ENCODE measurements around the gene MOB1B. TPM values are rescaled to one million over a fixed set of nuclear protein-coding genes. Genes with fewer than 3 reads are reported as not detected.

Gene MOB1B
- total RNA-seq, 1 donor from 2014 or later: 28.8 TPM

DNA sequence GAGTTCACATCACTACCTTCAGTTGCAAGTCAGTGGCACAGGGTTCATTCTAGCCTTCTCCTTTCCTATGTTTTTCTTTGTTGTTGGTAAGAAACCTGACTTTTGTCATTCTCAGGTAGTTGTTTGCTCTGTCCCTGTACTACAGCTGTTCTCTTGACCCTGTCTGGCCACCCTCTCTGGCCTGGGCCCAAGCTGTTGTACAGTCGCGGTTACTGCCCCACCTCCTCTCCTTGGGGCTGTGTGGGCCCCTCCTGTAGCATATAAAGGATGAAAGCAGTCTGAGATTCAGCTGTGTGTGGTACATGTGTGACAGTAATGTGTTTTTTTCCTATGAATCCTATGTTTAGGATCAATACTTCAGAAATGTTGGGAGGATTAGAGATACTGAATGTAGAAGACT is 12.5 kb downstream of the MOB1B start:
- Mint-ChIP-seq H3K36me3 (ENCODE audit: low read depth) (peaks cover 2% of the 10 kb centered on the region), H3K27me3 (ENCODE audit: low read depth) (no peaks in the 10 kb centered on the region), H3K4me3 (ENCODE audit: unreplicated experiment) (no peak overlapping the region), H3K9me3 (ENCODE audit: low read depth) (no peaks in the 10 kb centered on the region), H3K4me1 (ENCODE audit: low read depth) (peaks cover 28% of the 10 kb centered on the region), H3K27ac (ENCODE audit: unreplicated experiment) (peak overlapping the region; percentile 62)
- no peak for DNase-seq (ENCODE audit: low spot score)
- TF ChIP-seq, protein P1, sequence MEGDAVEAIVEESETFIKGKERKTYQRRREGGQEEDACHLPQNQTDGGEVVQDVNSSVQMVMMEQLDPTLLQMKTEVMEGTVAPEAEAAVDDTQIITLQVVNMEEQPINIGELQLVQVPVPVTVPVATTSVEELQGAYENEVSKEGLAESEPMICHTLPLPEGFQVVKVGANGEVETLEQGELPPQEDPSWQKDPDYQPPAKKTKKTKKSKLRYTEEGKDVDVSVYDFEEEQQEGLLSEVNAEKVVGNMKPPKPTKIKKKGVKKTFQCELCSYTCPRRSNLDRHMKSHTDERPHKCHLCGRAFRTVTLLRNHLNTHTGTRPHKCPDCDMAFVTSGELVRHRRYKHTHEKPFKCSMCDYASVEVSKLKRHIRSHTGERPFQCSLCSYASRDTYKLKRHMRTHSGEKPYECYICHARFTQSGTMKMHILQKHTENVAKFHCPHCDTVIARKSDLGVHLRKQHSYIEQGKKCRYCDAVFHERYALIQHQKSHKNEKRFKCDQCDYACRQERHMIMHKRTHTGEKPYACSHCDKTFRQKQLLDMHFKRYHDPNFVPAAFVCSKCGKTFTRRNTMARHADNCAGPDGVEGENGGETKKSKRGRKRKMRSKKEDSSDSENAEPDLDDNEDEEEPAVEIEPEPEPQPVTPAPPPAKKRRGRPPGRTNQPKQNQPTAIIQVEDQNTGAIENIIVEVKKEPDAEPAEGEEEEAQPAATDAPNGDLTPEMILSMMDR (IDR thresholded peaks at IDR 0.05): no peak

DNA sequence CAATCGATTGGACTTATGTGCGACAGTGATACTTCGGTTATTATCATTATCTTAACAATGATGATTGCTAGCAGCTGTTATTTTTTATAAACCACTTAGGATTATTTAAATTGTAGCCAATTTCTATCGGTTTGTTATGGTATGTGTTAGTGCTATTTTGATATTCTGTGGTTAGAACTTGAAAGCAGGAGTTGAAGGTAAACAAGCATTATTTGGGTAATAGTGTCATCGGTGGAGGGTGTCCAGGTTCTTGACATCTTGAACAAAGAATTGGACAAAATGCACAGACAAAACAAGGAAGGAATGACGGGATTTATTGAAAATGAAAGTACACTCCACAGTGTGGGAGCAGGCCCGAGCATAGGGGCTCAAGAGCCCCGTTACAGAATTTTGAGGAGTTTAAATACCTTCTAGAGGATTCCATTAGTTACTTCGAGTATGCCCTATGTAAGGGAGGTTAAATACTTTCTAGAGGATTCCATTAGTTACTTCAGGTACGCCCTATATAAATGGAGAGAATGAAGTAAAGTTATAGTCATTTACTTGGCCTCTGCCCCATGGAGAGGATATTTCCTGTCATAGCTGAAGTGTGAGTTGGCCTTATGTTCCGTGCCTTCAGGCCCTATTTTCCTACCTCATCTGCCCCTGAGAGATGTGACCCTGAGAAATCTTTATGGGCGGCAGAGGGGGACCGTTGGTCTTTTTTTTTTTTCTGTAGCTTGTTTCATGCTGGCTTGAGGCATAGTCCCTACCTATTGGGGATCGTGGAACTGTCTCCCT is 13.1 kb downstream of the MOB1B start:
- H3K36me3 Mint-ChIP-seq (ENCODE audit: low read depth): peaks cover 2% of the 10 kb centered on the region
- no peaks in the 10 kb centered on the region for H3K27me3 Mint-ChIP-seq (ENCODE audit: low read depth)
- no peak overlapping the region for H3K4me3 Mint-ChIP-seq (ENCODE audit: unreplicated experiment)
- no peak for DNase-seq (ENCODE audit: low spot score)
- peaks cover 28% of the 10 kb centered on the region for H3K4me1 Mint-ChIP-seq (ENCODE audit: low read depth)
- TF ChIP-seq, protein P1 (IDR thresholded peaks at IDR 0.05): no peak
- H3K27ac Mint-ChIP-seq (ENCODE audit: unreplicated experiment): peak overlapping the region; percentile 62
- no peaks in the 10 kb centered on the region for H3K9me3 Mint-ChIP-seq (ENCODE audit: low read depth)

DNA sequence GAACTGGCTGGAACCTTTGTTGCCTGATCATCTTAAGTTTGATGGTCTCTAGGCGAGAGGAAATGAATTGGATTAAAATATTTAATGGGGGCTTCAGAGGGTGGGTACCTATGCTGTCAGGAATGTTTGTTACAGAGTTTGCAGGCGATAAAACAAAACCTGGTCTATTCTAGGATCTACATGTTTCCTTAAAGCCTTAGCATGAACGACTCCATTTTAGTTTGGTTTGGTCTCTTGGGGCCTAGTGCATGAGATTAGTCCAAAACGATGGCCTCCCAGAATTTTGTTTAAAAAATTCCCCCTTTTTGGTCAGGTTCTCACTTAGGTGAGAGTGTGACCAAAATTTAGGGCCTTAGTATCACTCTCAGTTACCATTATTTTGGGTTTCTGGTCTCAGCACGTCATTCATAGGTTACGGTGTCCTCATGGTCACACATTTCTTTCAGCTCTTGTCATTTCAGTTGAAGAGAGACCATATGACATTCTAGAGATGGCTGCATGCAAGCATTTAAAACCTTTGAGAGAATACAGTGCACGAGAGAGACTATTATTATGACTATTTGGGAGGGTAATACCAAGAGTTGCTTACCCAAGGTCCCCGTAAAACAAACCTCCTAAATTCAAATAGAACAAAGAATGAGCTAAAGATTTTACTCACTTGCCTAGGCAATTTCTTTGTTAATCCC is 13.8 kb downstream of the MOB1B start:
- Mint-ChIP-seq H3K4me1 (ENCODE audit: low read depth) (peaks cover 28% of the 10 kb centered on the region), H3K27me3 (ENCODE audit: low read depth) (no peaks in the 10 kb centered on the region), H3K4me3 (ENCODE audit: unreplicated experiment) (no peak overlapping the region), H3K36me3 (ENCODE audit: low read depth) (peaks cover 2% of the 10 kb centered on the region), H3K27ac (ENCODE audit: unreplicated experiment) (peak overlapping the region; percentile 62), H3K9me3 (ENCODE audit: low read depth) (no peaks in the 10 kb centered on the region)
- no peak for DNase-seq (ENCODE audit: low spot score)
- TF ChIP-seq, protein P1 (IDR thresholded peaks at IDR 0.05): no peak

DNA sequence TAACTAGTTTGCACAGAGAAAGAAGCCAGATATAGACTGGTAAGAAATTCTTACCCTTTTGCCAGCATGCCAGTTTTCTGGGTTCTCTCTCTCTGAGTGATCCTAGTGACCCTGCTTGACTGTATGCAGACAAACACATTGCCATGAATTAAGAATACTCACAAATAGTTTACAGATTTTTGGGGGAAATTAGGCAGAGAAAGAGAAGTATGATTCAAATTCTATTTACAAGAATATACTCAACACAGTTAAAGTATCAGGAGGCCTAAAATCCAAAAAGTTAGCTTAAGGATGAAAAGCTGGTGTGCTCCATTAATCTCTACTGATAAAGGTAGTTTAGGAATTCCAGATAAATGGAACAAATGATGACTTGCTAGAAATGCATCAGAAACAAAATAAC is 18.4 kb downstream of the MOB1B start:
- Mint-ChIP-seq H3K27ac (ENCODE audit: unreplicated experiment) (no peak overlapping the region), H3K9me3 (ENCODE audit: low read depth) (no peaks in the 10 kb centered on the region), H3K36me3 (ENCODE audit: low read depth) (no peaks in the 10 kb centered on the region), H3K4me1 (ENCODE audit: low read depth) (peaks cover 25% of the 10 kb centered on the region), H3K4me3 (ENCODE audit: unreplicated experiment) (no peak overlapping the region), H3K27me3 (ENCODE audit: low read depth) (no peaks in the 10 kb centered on the region)
- DNase-seq (ENCODE audit: low spot score): no peak
- TF ChIP-seq, protein P1 (IDR thresholded peaks at IDR 0.05): no peak

DNA sequence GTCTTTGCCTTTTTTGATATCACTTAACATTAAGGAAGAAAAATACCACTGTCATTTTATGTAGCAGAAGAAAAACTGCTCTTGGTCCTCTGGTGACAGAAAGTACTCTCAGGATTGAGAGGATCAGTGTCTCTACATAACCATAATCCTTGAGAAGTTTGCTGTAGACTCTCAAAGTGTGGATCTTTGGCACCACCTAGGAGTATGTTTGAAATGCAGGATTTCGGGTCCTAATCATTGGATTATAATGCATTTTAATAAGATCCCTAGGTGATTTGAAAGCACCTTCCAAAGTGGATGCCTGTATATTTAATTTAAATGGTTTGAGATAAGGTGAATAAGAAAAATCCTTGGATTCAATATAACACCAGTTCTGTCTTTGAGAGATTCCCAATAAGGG is 23.2 kb downstream of the MOB1B start:
- Mint-ChIP-seq H3K4me1 (ENCODE audit: low read depth) (peaks cover 31% of the 10 kb centered on the region), H3K27me3 (ENCODE audit: low read depth) (no peaks in the 10 kb centered on the region), H3K9me3 (ENCODE audit: low read depth) (no peaks in the 10 kb centered on the region), H3K36me3 (ENCODE audit: low read depth) (no peaks in the 10 kb centered on the region), H3K27ac (ENCODE audit: unreplicated experiment) (no peak overlapping the region), H3K4me3 (ENCODE audit: unreplicated experiment) (no peak overlapping the region)
- TF ChIP-seq, protein P1 (IDR thresholded peaks at IDR 0.05): no peak
- DNase-seq (ENCODE audit: low spot score): no peak
